ENCODE data around the gene EI24. TPM values are rescaled to one million over a fixed set of nuclear protein-coding genes. Genes with fewer than 3 reads are reported as not detected.
A peak's percentile ranks its signal among the peaks of the same experiment; 100 is the strongest.

EI24 gene
- total RNA-seq, 1 donor from 2014 or later: 129 TPM

DNA sequence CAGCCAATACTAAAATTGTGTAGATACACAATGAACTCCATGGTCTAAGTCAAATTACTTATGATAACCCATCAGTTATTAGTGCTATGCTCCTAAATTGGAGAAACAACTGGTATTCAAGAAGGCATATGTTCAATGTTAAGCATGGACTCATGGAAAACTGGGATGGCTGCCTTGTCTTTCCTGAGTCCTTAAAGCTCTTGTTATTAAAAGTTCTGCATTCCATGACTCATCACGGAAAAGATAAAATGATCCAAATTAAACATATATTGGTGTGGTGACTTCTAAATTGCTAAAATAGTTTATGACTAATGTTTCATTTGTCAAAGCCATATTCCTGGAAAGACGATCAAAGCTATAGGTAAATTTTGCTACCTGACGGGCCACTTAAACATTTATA lies 9.4 kb upstream of the EI24 start:
- no peak for FAIRE-seq
- no peaks in the 10 kb centered on the region for H3K27me3 Mint-ChIP-seq (ENCODE audit: low read depth, unreplicated experiment)

GRCh38 chr11:125561924-125562323 lies 7.4 kb upstream of the EI24 start:
- Histone ChIP-seq H3K79me2 (ENCODE audit: insufficient read depth, low read length) (no peaks in the 10 kb centered on the region), H3K27ac (ENCODE audit: low read depth, low read length) (no peak overlapping the region)
- FAIRE-seq: no peak

More for the DNA sequence above, 9.4 kb upstream of the EI24 start:
- Mint-ChIP-seq H3K4me3 (ENCODE audit: unreplicated experiment) (no peak overlapping the region), H3K4me1 (ENCODE audit: low read depth, unreplicated experiment) (no peaks in the 10 kb centered on the region), H3K27ac (ENCODE audit: unreplicated experiment) (no peak overlapping the region), H3K36me3 (ENCODE audit: low read depth, unreplicated experiment) (no peaks in the 10 kb centered on the region), H3K9me3 (ENCODE audit: unreplicated experiment) (no peaks in the 10 kb centered on the region)
- no peak for TF ChIP-seq EZH2 (IDR thresholded peaks at IDR 0.05; ENCODE audit: insufficient read depth, low read length)
- TF ChIP-seq, protein P1, sequence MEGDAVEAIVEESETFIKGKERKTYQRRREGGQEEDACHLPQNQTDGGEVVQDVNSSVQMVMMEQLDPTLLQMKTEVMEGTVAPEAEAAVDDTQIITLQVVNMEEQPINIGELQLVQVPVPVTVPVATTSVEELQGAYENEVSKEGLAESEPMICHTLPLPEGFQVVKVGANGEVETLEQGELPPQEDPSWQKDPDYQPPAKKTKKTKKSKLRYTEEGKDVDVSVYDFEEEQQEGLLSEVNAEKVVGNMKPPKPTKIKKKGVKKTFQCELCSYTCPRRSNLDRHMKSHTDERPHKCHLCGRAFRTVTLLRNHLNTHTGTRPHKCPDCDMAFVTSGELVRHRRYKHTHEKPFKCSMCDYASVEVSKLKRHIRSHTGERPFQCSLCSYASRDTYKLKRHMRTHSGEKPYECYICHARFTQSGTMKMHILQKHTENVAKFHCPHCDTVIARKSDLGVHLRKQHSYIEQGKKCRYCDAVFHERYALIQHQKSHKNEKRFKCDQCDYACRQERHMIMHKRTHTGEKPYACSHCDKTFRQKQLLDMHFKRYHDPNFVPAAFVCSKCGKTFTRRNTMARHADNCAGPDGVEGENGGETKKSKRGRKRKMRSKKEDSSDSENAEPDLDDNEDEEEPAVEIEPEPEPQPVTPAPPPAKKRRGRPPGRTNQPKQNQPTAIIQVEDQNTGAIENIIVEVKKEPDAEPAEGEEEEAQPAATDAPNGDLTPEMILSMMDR (IDR thresholded peaks at IDR 0.05; ENCODE audit: insufficient read depth, low read depth, low read length): no peak
- H4K20me1 ChIP-seq (ENCODE audit: insufficient read depth, low read length): no peaks in the 10 kb centered on the region
- H3K9ac ChIP-seq (ENCODE audit: low read length): no peak overlapping the region
- H3K4me1 ChIP-seq (ENCODE audit: insufficient read depth, low read length): no peaks in the 10 kb centered on the region
- H3K4me2 ChIP-seq (ENCODE audit: low read length): no peak overlapping the region
- DNase-seq (ENCODE audit: low read depth): peak; percentile 19
- no peaks in the 10 kb centered on the region for H3K36me3 ChIP-seq (ENCODE audit: insufficient read depth, low read length)
- H2AFZ ChIP-seq (ENCODE audit: low read depth, low read length): no peak overlapping the region
- H3K4me3 ChIP-seq (ENCODE audit: insufficient read depth, low read depth, low read length): no peak overlapping the region
- H3K27ac ChIP-seq (ENCODE audit: low read depth, low read length): no peak overlapping the region
- no peaks in the 10 kb centered on the region for H3K79me2 ChIP-seq (ENCODE audit: insufficient read depth, low read length)
- no peaks in the 10 kb centered on the region for H3K27me3 ChIP-seq (ENCODE audit: insufficient read depth, low read length)
- no peaks in the 10 kb centered on the region for H3K9me3 ChIP-seq (ENCODE audit: insufficient read depth, low read depth, low read length)

DNA sequence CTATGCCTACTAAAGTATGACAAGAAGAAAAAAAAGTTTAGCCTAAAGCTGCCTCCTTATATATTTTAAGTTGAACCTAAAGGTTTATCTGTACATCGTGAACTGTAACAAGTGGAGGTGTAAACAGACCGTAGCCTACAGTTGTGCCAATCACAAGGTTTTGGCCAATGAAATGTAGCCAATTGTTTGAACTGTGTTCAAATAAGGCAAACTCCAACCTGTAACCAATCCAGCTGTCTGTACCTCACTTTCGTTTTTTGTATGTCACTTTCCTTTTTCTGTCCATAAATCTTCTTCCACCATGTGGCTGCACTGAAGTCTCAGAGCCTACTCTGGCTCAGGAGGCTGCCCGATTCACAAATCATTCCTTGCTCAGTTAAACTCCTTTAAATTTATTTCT lies 6.8 kb upstream of the EI24 start:
- no peak overlapping the region for H3K4me3 Mint-ChIP-seq (ENCODE audit: unreplicated experiment)
- H3K9ac ChIP-seq (ENCODE audit: low read length): no peak overlapping the region
- no peak overlapping the region for H2AFZ ChIP-seq (ENCODE audit: low read depth, low read length)
- H3K4me3 ChIP-seq (ENCODE audit: insufficient read depth, low read depth, low read length): no peak overlapping the region
- H3K27ac ChIP-seq (ENCODE audit: low read depth, low read length): no peak overlapping the region
- H3K79me2 ChIP-seq (ENCODE audit: insufficient read depth, low read length): no peaks in the 10 kb centered on the region
- H3K9me3 Mint-ChIP-seq (ENCODE audit: unreplicated experiment): peaks cover 3% of the 10 kb centered on the region
- no peak overlapping the region for H3K27ac Mint-ChIP-seq (ENCODE audit: unreplicated experiment)
- no peak for DNase-seq (ENCODE audit: low read depth)
- no peaks in the 10 kb centered on the region for H3K36me3 Mint-ChIP-seq (ENCODE audit: low read depth, unreplicated experiment)
- FAIRE-seq: no peak
- no peak overlapping the region for H3K4me2 ChIP-seq (ENCODE audit: low read length)
- H3K9me3 ChIP-seq (ENCODE audit: insufficient read depth, low read depth, low read length): no peaks in the 10 kb centered on the region
- H3K27me3 ChIP-seq (ENCODE audit: insufficient read depth, low read length): no peaks in the 10 kb centered on the region
- H4K20me1 ChIP-seq (ENCODE audit: insufficient read depth, low read length): no peaks in the 10 kb centered on the region
- H3K27me3 Mint-ChIP-seq (ENCODE audit: low read depth, unreplicated experiment): no peaks in the 10 kb centered on the region
- no peaks in the 10 kb centered on the region for H3K36me3 ChIP-seq (ENCODE audit: insufficient read depth, low read length)
- H3K4me1 Mint-ChIP-seq (ENCODE audit: low read depth, unreplicated experiment): no peaks in the 10 kb centered on the region
- no peaks in the 10 kb centered on the region for H3K4me1 ChIP-seq (ENCODE audit: insufficient read depth, low read length)
- TF ChIP-seq EZH2 (IDR thresholded peaks at IDR 0.05; ENCODE audit: insufficient read depth, low read length): no peak
- TF ChIP-seq, protein P1 (IDR thresholded peaks at IDR 0.05; ENCODE audit: insufficient read depth, low read depth, low read length): no peak

More at GRCh38 chr11:125561924-125562323, 7.4 kb upstream of the EI24 start:
- Histone ChIP-seq H3K9ac (ENCODE audit: low read length) (no peak overlapping the region), H3K36me3 (ENCODE audit: insufficient read depth, low read length) (no peaks in the 10 kb centered on the region), H4K20me1 (ENCODE audit: insufficient read depth, low read length) (no peaks in the 10 kb centered on the region), H3K4me1 (ENCODE audit: insufficient read depth, low read length) (no peaks in the 10 kb centered on the region), H3K27me3 (ENCODE audit: insufficient read depth, low read length) (no peaks in the 10 kb centered on the region), H3K9me3 (ENCODE audit: insufficient read depth, low read depth, low read length) (no peaks in the 10 kb centered on the region), H3K4me3 (ENCODE audit: insufficient read depth, low read depth, low read length) (no peak overlapping the region), H2AFZ (ENCODE audit: low read depth, low read length) (no peak overlapping the region), H3K4me2 (ENCODE audit: low read length) (no peak overlapping the region)
- Mint-ChIP-seq H3K9me3 (ENCODE audit: unreplicated experiment) (no peaks in the 10 kb centered on the region), H3K4me3 (ENCODE audit: unreplicated experiment) (no peak overlapping the region), H3K27me3 (ENCODE audit: low read depth, unreplicated experiment) (no peaks in the 10 kb centered on the region), H3K4me1 (ENCODE audit: low read depth, unreplicated experiment) (no peaks in the 10 kb centered on the region), H3K27ac (ENCODE audit: unreplicated experiment) (no peak overlapping the region), H3K36me3 (ENCODE audit: low read depth, unreplicated experiment) (no peaks in the 10 kb centered on the region)
- TF ChIP-seq, protein P1 (IDR thresholded peaks at IDR 0.05; ENCODE audit: insufficient read depth, low read depth, low read length): no peak
- no peak for TF ChIP-seq EZH2 (IDR thresholded peaks at IDR 0.05; ENCODE audit: insufficient read depth, low read length)
- DNase-seq (ENCODE audit: low read depth): no peak

All from astrocyte (in vitro differentiated cells and primary cell).